Hepatocyte (in vitro differentiated cells): ENCODE results near the gene MAS1L. TPM values are rescaled to one million over a fixed set of nuclear protein-coding genes. Genes with fewer than 3 reads are reported as not detected.

Source experiments
- DNase-seq: peaks from one replicate; pipeline ENCODE4 v3.0.0-alpha.2; 2016; ENCODE audit warnings: low spot score
- H2AFZ ChIP-seq: fragments of 200-600 bp; sonication (generic); 2 replicates; pipeline ENCODE4 v1.6.0; 2016; ENCODE audit warnings: antibody characterized with exemption, mild to moderate bottlenecking
- H3K27ac ChIP-seq: fragments of 200-600 bp; sonication (generic); 2 replicates; pipeline ENCODE4 v1.5.1; 2016; ENCODE audit warnings: mild to moderate bottlenecking
- H3K27me3 ChIP-seq: fragments of 200-600 bp; sonication (generic); 2 replicates; pipeline ENCODE4 v1.6.1; 2016
- H3K36me3 ChIP-seq: fragments of 200-600 bp; sonication (generic); replicated peaks from 2 replicates; pipeline ENCODE4 v1.5.1; 2016; ENCODE audit warnings: low read depth; ENCODE audit not compliant: insufficient read depth
- H3K4me1 ChIP-seq: fragments of 200-600 bp; sonication (generic); 2 replicates; pipeline ENCODE4 v1.5.1; 2016; ENCODE audit warnings: mild to moderate bottlenecking, moderate library complexity; ENCODE audit not compliant: insufficient read depth
- H3K4me2 ChIP-seq: fragments of 200-600 bp; sonication (generic); 2 replicates; pipeline ENCODE4 v1.6.0; 2016
- H3K4me3 ChIP-seq: fragments of 200-600 bp; sonication (generic); 2 replicates; pipeline ENCODE4 v1.5.1; 2016; ENCODE audit warnings: mild to moderate bottlenecking
- H3K79me2 ChIP-seq: fragments of 200-600 bp; sonication (generic); 2 replicates; pipeline ENCODE4 v1.6.0; 2017; ENCODE audit warnings: mild to moderate bottlenecking
- H3K9me2 ChIP-seq: fragments of 200-600 bp; sonication (generic); replicated peaks from 2 replicates; pipeline ENCODE4 v1.6.0; 2017; ENCODE audit warnings: mild to moderate bottlenecking; ENCODE audit not compliant: insufficient read depth
- H3K9me3 ChIP-seq: fragments of 200-600 bp; sonication (generic); 2 replicates; pipeline ENCODE4 v1.5.1; 2016; ENCODE audit warnings: low read depth, mild to moderate bottlenecking
- H4K20me1 ChIP-seq: fragments of 200-600 bp; sonication (generic); 2 replicates; pipeline ENCODE4 v1.6.0; 2016; ENCODE audit warnings: mild to moderate bottlenecking; ENCODE audit not compliant: insufficient read depth, poor library complexity, severe bottlenecking
- EZH2 ChIP-seq: fragments of 200-600 bp; sonication (generic); IDR thresholded peaks from 2 replicates; pipeline ENCODE4 v1.6.1; 2016; ENCODE audit warnings: antibody characterized with exemption, mild to moderate bottlenecking, borderline replicate concordance
- EZH2phosphoT487 ChIP-seq: fragments of 200-600 bp; sonication (generic); IDR thresholded peaks from one replicate; pipeline ENCODE4 v1.6.1; 2018; ENCODE audit warnings: antibody characterized with exemption, mild to moderate bottlenecking, low read depth, moderate library complexity; ENCODE audit not compliant: unreplicated experiment, severe bottlenecking
- WGBS: methylation state at CpG from one replicate; pipeline ENCODE4 v1.1.6; 2016; ENCODE audit warnings: low lambda C conversion rate; ENCODE audit errors: missing lambda C conversion rate; 5-methylcytosine and 5-hydroxymethylcytosine counted together
- polyA plus RNA-seq: library from polyadenylated mRNA; unstranded; fragments of >200 nt; fragmentation: Nextera tagmentation; extraction: Ambion mirVana; gene quantifications from 2 replicates; pipeline ENCODE4 v1.2.1, GENCODE V29; 2016
- total RNA-seq: library from RNA; depleted of rRNA; stranded (reverse); fragments of >200 nt; gene quantifications from 2 replicates; pipeline ENCODE4 v1.2.3, GENCODE V29; 2014
- TF ChIP-seq, protein P1 (sequence below): fragments of 200-600 bp; sonication (generic); IDR thresholded peaks from 2 replicates; pipeline ENCODE4 v1.5.1; 2016; ENCODE audit warnings: antibody characterized with exemption, mild to moderate bottlenecking; ENCODE audit not compliant: poor library complexity

MAS1L gene
- total and polyA plus RNA-seq, 2 experiments from 2014 or later = not detected

DNA sequence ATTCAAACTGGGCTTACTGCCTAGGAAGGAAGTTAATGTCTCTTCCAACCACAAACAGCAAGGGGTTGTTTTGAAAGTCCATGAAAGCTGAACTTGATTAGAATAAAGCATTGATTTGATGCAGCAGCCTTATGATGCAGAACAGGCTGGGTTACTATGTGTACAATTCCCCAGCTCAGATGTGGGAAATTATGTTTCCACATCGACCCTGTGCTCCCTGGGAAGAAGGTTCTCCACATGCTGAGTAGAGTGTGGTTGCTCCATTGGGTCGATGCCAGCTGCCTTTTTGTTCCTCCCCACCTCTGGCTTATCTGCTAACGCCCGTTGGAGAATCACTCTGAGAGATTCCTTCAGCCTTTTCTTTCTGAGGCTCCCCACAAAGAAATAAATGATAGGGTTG, 1.2 kb downstream of the MAS1L start:
- Histone ChIP-seq H3K9me3 (no peaks in the 10 kb centered on the region), H3K36me3 (no peaks in the 10 kb centered on the region), H3K27ac (no peak overlapping the region), H3K9me2 (no peaks in the 10 kb centered on the region), H3K27me3 (no peaks in the 10 kb centered on the region), H4K20me1 (no peaks in the 10 kb centered on the region), H3K79me2 (no peaks in the 10 kb centered on the region), H3K4me3 (no peak overlapping the region), H3K4me2 (no peak overlapping the region), H2AFZ (no peak overlapping the region), H3K4me1 (no peaks in the 10 kb centered on the region)
- TF ChIP-seq EZH2 (no peak), EZH2phosphoT487 (no peak)
- TF ChIP-seq, protein P1, sequence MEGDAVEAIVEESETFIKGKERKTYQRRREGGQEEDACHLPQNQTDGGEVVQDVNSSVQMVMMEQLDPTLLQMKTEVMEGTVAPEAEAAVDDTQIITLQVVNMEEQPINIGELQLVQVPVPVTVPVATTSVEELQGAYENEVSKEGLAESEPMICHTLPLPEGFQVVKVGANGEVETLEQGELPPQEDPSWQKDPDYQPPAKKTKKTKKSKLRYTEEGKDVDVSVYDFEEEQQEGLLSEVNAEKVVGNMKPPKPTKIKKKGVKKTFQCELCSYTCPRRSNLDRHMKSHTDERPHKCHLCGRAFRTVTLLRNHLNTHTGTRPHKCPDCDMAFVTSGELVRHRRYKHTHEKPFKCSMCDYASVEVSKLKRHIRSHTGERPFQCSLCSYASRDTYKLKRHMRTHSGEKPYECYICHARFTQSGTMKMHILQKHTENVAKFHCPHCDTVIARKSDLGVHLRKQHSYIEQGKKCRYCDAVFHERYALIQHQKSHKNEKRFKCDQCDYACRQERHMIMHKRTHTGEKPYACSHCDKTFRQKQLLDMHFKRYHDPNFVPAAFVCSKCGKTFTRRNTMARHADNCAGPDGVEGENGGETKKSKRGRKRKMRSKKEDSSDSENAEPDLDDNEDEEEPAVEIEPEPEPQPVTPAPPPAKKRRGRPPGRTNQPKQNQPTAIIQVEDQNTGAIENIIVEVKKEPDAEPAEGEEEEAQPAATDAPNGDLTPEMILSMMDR = no peak
- 85% methylated on average over 4 of the region's 4 CpGs for WGBS
- DNase-seq = no peak

DNA sequence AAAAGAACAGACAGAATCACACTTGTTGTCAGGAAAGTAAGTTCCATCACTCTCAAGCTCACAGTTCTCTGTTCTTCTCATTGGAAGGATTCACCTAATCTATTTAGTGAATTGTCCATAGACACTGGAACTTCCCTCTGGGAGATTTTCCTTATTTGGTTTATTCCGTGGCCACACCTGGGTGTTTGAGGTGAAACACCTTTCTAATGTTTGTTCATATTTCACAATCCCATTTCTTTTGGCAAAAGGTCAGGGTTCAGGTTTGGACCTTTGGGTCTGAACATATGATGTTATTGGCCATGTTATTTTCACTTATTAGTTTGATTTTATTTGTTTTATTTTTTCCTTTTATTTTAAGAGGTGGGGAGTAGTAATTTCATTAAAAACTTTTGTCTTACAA, 4.0 kb downstream of the MAS1L start:
- Histone ChIP-seq H3K4me2 (no peak overlapping the region), H3K9me2 (no peaks in the 10 kb centered on the region), H3K4me1 (no peaks in the 10 kb centered on the region), H3K27ac (no peak overlapping the region), H3K4me3 (no peak overlapping the region), H3K36me3 (no peaks in the 10 kb centered on the region), H3K79me2 (no peaks in the 10 kb centered on the region), H4K20me1 (no peaks in the 10 kb centered on the region), H3K27me3 (no peaks in the 10 kb centered on the region), H3K9me3 (no peaks in the 10 kb centered on the region), H2AFZ (no peak overlapping the region)
- TF ChIP-seq EZH2 (no peak), EZH2phosphoT487 (no peak)
- TF ChIP-seq, protein P1 = no peak
- 70% methylated on average over 1 of the region's 1 CpG for WGBS
- DNase-seq = no peak

DNA sequence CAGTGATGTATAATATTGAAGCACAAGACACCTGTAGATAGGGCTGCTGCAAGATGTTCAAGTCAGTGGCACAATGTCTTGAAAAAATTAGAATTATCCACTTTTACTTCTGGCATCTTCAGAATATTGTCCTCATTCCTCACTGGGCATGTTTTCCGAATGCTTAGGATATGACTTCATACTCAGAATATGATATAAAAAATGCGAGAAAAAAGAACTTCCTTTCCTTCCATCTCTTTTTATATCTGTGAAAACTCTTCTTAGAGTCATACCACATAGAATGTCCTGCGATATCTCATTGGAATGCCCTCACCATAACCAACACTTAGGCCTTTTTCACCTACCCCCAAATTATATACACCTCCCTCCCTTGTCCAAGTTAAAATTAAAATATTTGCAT, 4.6 kb downstream of the MAS1L start:
- Histone ChIP-seq H2AFZ (no peak overlapping the region), H3K9me3 (no peaks in the 10 kb centered on the region), H3K27me3 (no peaks in the 10 kb centered on the region), H3K79me2 (no peaks in the 10 kb centered on the region), H3K9me2 (no peaks in the 10 kb centered on the region), H3K4me2 (no peak overlapping the region), H3K4me3 (no peak overlapping the region), H3K27ac (no peak overlapping the region), H3K4me1 (no peaks in the 10 kb centered on the region), H3K36me3 (no peaks in the 10 kb centered on the region), H4K20me1 (no peaks in the 10 kb centered on the region)
- no peak for TF ChIP-seq EZH2phosphoT487
- TF ChIP-seq, protein P1 = no peak
- TF ChIP-seq EZH2 = no peak
- 93% methylated on average over 3 of the region's 3 CpGs for WGBS
- no peak for DNase-seq

DNA sequence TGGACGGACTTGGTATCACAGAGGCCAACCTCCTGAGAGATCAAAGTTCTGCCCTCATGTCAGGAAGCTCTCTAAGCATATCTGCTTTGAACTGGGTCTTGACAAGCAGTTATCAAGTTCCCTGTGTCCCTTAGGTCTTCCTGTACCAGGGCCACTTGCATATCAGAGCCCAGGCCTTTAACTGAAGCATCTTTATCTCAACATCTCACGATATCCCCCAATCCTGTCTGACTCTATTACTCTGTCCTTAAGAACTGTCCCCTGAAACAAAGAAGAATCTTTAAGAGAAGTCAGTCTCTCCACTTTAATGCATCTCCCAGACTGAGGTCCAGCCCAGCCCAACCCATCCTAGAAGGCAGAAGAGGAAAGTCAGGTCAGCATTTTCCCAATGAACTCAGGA, 8.2 kb downstream of the MAS1L start:
- Histone ChIP-seq H3K36me3 (no peaks in the 10 kb centered on the region), H3K27ac (no peak overlapping the region), H3K4me1 (no peaks in the 10 kb centered on the region), H3K9me2 (no peaks in the 10 kb centered on the region), H3K4me2 (no peak overlapping the region), H3K79me2 (no peaks in the 10 kb centered on the region), H4K20me1 (no peaks in the 10 kb centered on the region), H3K27me3 (no peaks in the 10 kb centered on the region), H2AFZ (no peak overlapping the region), H3K4me3 (no peak overlapping the region), H3K9me3 (no peaks in the 10 kb centered on the region)
- DNase-seq = no peak
- 74% methylated on average over 2 of the region's 2 CpGs for WGBS
- TF ChIP-seq EZH2phosphoT487 = no peak
